ENCODE data around the gene TMEM171. TPM values are rescaled to one million over a fixed set of nuclear protein-coding genes. Genes with fewer than 3 reads are reported as not detected.
A peak's percentile ranks its signal among the peaks of the same experiment; 100 is the strongest.

Gene TMEM171
- total and polyA plus RNA-seq, 2 experiments from 2014 or later: 1.9 to 2.9 TPM

- no peak for TF ChIP-seq REST (IDR thresholded peaks at IDR 0.05; ENCODE audit: unreplicated experiment)
- TF ChIP-seq POLR2AphosphoS5 (IDR thresholded peaks at IDR 0.05; ENCODE audit: low read depth): no peak
- TF ChIP-seq ZNF114 (CRISPR knock-in tag; IDR thresholded peaks at IDR 0.05): no peak
- no peak for TF ChIP-seq STAT1 (IDR thresholded peaks at IDR 0.05; ENCODE audit: unreplicated experiment)
- TF ChIP-seq EZH2phosphoT487 (IDR thresholded peaks at IDR 0.05; ENCODE audit: unreplicated experiment): no peak
Observed at GRCh38 chr5:73176250-73176649, 55.9 kb downstream of the TMEM171 start (continued).

- Histone ChIP-seq H3K4me2 (no peak overlapping the region), H3K79me2 (replicated peaks; ENCODE audit: insufficient read depth) (no peaks in the 10 kb centered on the region), H3K4me3 (no peak overlapping the region), H3K27ac (ENCODE audit: low read depth) (no peak overlapping the region), H3K27me3 (ENCODE audit: insufficient read depth) (no peaks in the 10 kb centered on the region), H3K4me1 (ENCODE audit: insufficient read depth) (peaks cover 2% of the 10 kb centered on the region; the same call in 1 of the 2 replicates), H2AFZ (peak overlapping the region; percentile 72), H4K20me1 (replicated peaks; ENCODE audit: insufficient read depth) (no peaks in the 10 kb centered on the region), H3K36me3 (ENCODE audit: insufficient read depth) (no peaks in the 10 kb centered on the region), H3F3A (replicated peaks; ENCODE audit: low read depth) (no peaks in the 10 kb centered on the region), H3K9me2 (ENCODE audit: insufficient read depth) (0 out of 2 replicates have a peak, but pooled peaks cover 3% of the 10 kb centered on the region)
- Mint-ChIP-seq H3K27me3 (ENCODE audit: insufficient read depth, low read depth, poor library complexity) (peaks cover 6% of the 10 kb centered on the region), H3K36me3 (ENCODE audit: low read depth) (no peaks in the 10 kb centered on the region), H3K4me3 (no peak overlapping the region), H3K4me1 (peaks cover 10% of the 10 kb centered on the region; the same call in 2 of the 3 replicates), H3K27ac (no peak overlapping the region), H3K9me3 (no peaks in the 10 kb centered on the region)
- DNase-seq (ENCODE audit: low spot score): no peak
- ATAC-seq: no peak
- TF ChIP-seq JUNB (IDR thresholded peaks at IDR 0.05; ENCODE audit: unreplicated experiment) (no peak), NANOG (IDR thresholded peaks at IDR 0.05; ENCODE audit: borderline replicate concordance) (no peak), EZH2 (IDR thresholded peaks at IDR 0.05; ENCODE audit: low read depth, unreplicated experiment) (no peak), EZH2phosphoT487 (IDR thresholded peaks at IDR 0.05; ENCODE audit: unreplicated experiment) (no peak), REST (IDR thresholded peaks at IDR 0.05; ENCODE audit: unreplicated experiment) (no peak), CTCF (conservative IDR thresholded peaks at IDR 0.05; ENCODE audit: low read depth in 2 of 2) (no peak), STAT1 (IDR thresholded peaks at IDR 0.05; ENCODE audit: unreplicated experiment) (no peak), POLR2AphosphoS5 (IDR thresholded peaks at IDR 0.05; ENCODE audit: low read depth) (no peak), ZNF331 (CRISPR knock-in tag; IDR thresholded peaks at IDR 0.05; ENCODE audit: low read depth) (no peak), CREB1 (CRISPR knock-in tag; IDR thresholded peaks at IDR 0.05; ENCODE audit: low read depth) (no peak), ZNF114 (CRISPR knock-in tag; IDR thresholded peaks at IDR 0.05) (no peak)
Observed at GRCh38 chr5:73178265-73178664, 57.9 kb downstream of the TMEM171 start.
